GM19372 (cell line): Measurements from ENCODE around the gene RIOK3.
"Not testable (repeated sequence)": the region's sequence is repeated elsewhere in the genome, so short reads cannot be mapped to it uniquely, and the experiment has no call there.

Source experiments
- ATAC-seq: cut with Tn5 transposase; IDR thresholded peaks from one replicate; pipeline ENCODE4 v1.9.1; 2021; ENCODE audit warnings: mild to moderate bottlenecking, low read depth, moderate library complexity; ENCODE audit not compliant: unreplicated experiment

The RIOK3 gene

DNA sequence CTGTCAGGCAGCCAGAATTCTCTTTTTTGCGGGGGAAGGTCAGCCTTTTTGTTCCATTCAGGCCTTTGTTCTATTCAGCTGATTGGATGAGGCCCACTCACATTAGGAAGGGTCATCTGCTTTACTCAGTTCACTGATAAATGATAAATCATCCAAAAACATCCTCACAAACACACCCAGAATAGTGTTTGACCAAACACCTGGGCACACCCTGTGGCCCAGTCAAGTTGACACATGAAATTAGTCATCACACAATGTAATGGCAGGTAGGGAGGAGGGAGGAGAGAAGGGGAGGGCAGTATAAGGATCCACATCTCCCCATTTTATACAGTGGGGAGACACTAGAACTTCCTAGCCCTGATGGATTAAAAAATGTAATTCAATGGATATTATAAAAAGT lies 41.9 kb downstream of the RIOK3 start:
- no peak for ATAC-seq

GRCh38 chr18:23495723-23496440 lies 42.8 kb downstream of the RIOK3 start:
- no peak for ATAC-seq

DNA sequence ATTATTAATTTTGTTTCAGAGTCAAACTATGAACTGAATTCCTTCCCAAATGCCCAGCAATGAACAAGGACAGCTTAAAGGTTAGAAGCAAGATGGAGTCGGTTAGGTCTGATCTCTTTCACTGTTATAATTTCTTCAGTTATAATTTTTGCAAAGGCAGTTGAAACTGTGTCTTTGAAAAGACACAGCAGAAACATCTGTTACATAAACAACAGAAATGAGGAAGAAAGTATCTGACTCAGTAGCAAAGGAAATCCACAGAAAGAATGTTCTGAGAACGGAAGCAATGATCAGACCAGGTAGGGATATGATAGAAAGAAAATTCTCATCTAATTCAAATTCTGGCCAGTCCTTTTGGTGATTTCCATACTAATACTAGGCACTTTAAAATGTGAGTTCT lies 45.0 kb downstream of the RIOK3 start:
- no peak for ATAC-seq

- peak; percentile 27 for ATAC-seq
These were observed 45.8 kb downstream of the RIOK3 start for GRCh38 chr18:23498877-23499276.

DNA sequence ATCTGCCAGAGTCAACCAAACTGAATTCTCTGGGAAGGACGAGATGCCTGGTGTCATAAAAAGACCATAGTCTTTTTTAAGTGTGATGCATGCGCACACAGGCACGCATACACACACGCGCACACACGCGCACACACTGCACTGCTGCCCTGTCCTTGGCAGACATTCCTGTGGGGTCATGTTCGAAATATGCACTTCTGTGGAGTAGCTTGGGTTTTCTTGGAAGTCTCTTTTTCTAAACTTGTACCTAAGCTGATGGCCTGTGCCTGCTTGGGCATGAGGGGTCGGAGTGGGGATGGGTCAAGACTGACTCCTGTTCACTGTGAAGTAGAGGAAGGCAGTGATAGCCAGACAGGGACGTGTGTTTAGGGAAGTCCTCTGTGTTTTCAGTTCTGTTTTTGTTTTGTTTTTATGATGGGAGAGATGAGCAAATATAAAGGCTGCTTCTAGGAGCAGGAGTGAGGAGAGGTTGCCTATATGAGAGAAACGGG lies 46.2 kb downstream of the RIOK3 start:
- no peak for ATAC-seq

DNA sequence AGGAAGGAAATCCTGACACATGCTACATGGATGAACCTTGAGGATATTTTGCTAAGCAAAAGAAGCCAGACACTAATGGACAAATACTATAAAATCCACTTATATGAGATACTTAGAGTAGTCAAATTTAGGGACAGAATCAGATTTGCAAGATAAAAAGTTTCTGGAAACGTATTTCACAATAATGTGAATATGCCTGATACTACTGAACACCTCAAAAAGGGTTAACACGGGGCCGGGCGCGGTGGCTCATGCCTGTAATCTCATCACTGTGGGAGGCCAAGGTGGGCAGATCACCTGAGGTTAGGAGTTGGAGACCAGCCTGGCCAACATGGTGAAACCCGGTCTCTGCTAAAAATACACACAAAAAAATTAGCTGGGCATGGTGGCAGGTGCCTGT lies 48.5 kb downstream of the RIOK3 start:
- ATAC-seq: no peak

DNA sequence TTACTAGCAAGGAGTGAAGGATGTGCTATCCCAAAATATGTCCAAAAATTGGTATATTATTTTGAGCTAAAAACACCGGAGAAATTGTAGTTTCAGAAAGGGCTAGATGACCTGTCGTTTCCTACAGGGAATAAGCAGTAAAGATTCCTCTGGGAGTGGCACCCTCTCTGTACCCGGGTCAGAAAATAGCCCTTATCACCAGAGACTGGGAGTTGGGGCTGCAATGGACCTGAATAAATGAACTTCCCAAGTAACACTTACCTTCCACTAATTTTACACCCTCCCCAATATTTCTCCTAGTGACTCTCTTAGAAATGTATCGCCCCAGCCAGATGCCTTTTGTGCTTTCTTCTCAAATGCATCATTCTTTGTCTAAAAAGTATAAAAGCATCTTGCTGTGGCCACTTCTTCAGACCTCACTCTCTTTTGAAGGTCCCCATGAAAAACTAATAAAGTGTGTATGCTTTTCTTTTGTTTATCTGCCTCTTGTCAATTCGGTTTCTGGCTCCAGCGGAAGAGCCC lies 49.5 kb downstream of the RIOK3 start:
- no peak for ATAC-seq

GRCh38 chr18:23503038-23503962 lies 50.2 kb downstream of the RIOK3 start, which contains the start of gene RMC1:
TSS of gene RMC1 (plus strand) at chr18:23503511. CDS start at chr18:23503619, 108 bp downstream.
- ATAC-seq: peak; percentile 74

- ATAC-seq: no peak
These were observed 50.9 kb downstream of the RIOK3 start for GRCh38 chr18:23503963-23504344.

- peak; percentile 41 for ATAC-seq
These were observed 51.6 kb downstream of the RIOK3 start for GRCh38 chr18:23504720-23505119.

GRCh38 chr18:23506393-23506792 lies 53.3 kb downstream of the RIOK3 start:
- ATAC-seq: no peak

DNA sequence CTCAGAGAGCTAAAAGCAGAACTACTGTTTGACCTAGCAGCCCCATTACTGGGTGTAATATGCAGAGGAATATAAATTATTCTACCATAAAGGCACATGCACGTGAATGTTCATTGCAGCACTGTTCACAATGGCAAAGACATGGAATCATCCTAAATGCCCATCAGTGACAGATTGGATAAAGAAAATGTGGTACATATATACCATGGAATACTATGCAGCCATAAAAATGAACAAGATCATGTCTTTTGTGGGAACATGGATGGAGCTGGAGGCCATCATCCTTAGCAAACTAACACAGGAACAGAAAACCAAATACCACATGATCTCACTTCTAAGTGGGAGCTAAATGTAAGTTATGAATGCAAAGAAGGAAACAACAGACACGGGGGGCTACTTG lies 57.8 kb downstream of the RIOK3 start:
- not testable (repeated sequence) for ATAC-seq

DNA sequence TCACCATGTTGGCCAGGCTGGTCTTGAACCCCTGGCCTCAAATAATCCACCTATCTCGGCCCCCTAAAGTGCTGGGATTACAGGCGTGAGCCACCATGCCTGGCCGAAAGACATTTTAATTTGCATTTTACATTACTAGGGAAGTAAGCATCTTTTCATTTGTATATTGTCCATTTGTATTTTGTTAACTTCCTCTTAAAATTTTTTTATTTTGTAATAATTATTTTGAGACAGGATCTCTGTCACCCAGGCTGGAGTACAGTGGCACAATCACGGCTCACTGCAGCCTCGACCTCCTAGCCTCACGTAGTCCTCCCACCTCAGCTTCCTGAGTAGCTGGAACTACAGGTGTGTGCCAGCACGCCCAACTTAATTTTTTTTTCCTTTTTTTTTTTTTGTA lies 59.1 kb downstream of the RIOK3 start:
- not testable (repeated sequence) for ATAC-seq

DNA sequence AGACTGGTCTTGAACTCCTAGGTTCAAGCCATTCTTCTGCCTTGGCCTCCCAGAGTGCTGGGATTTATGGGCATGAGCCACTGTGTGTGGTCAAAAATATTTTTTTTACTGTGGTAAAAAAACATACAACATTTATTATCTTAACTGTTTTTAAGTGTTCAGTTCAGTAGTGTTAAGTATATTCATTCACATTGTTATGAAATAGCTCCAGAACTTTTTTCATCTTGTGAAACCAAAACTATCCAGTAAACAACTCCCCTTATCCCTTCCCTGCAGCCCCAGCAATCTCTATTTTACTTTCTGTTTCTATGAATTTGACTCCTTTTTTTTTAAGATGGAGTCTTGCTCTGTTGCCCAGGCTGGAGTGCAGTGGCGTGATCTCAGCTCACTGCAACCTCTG lies 59.6 kb downstream of the RIOK3 start:
- ATAC-seq: no peak

- peak; percentile 91 for ATAC-seq
These were observed 62.9 kb downstream of the RIOK3 start for GRCh38 chr18:23515911-23516546.

DNA sequence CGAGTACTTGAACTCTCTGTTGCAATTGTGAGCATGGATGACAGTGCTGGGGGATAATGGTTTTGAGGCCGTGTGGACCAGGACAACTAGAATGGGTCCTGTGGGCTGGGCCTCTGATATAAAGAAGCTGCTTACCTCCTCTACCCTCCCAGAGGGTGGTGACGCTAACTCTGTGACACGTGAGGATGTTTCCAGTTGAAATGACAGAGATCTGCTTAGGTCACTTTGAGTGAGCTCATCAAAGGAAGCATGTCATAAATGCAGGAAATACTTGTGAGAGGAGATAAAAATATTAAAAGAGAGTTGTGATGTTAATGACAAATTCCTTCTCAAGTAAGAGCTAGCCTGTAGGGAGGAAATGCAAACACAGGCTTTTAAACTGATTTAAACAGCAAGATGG lies 66.6 kb downstream of the RIOK3 start:
- ATAC-seq: no peak

- no peak for ATAC-seq
These were observed 68.2 kb downstream of the RIOK3 start for GRCh38 chr18:23521271-23521670.

DNA sequence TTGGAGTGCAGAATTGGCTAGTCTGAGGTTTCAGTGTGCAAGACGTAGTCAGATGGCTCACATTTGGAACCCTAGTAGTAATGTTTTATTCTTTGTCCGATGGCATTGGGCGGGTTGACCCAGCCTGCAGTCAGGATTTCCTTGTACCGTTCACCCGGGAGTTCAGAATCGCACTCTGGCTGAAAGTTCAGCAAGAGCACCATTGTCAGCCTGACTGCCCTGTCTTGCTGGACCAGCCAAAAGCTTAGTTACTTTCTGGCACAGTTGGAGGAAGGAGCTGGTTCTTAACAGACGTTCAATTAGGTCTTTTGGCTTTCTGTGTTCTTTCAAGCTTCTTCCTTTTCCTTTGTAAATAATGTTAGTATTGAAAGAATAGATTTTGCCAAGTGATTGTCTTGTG lies 68.8 kb downstream of the RIOK3 start:
- no peak for ATAC-seq

GRCh38 chr18:23523429-23524212 lies 70.5 kb downstream of the RIOK3 start:
- ATAC-seq: no peak

DNA sequence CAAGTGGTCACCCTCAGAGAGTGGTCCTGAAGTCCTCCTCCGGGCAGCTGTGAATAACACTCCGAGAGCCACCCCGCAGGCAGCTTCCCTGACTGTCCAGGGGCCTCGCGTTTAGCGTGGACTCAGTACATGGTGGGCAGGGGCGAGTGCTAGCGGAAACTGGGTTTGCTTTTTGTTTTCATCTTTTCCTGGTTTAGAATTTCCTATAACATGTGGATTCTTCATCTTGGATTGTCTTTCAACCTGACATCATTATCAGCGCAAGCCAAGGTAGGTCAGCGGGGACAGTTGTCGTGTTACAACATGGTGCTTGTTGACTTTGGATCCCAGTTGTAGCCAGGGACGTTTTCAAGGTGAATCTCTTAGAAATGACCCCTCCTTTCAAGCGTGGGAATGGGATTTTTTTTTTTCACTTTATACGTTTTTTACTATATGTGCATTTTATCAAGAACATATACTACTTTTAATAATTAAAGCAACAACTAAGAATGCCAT lies 71.2 kb downstream of the RIOK3 start:
- ATAC-seq: no peak
